SU-DHL-6 (cell line): Measurements from ENCODE around the gene VWA5B1.

ENCODE experiments used
- CTCF ChIP-seq: fragments of 200-600 bp; sonication (generic); IDR thresholded peaks from one replicate; pipeline ENCODE4 v1.5.1; 2017; ENCODE audit warnings: antibody characterized with exemption, mild to moderate bottlenecking, low read length, moderate library complexity; ENCODE audit not compliant: insufficient read depth, poor library complexity, severe bottlenecking
- EZH2phosphoT487 ChIP-seq: fragments of 200-600 bp; sonication (generic), shearing (Covaris generic); conservative IDR thresholded peaks from 2 replicates; pipeline ENCODE4 v1.6.1; 2018; ENCODE audit warnings: mild to moderate bottlenecking, antibody characterized with exemption, low read length, moderate library complexity, mixed read lengths

GRCh38 chr1:20255666-20256065 is 35.0 kb upstream of the VWA5B1 start:
- TF ChIP-seq CTCF (no peak), EZH2phosphoT487 (no peak)
